HCT116 (cell line): ENCODE measurements around the gene ARHGEF38. TPM values are rescaled to one million over a fixed set of nuclear protein-coding genes. Genes with fewer than 3 reads are reported as not detected.

Experiments
- ATAC-seq: fragments of 200-7000 bp; cut with Tn5 transposase; 2 replicates; pipeline ENCODE4 v1.9.1; 2020; ENCODE audit warnings: mild to moderate bottlenecking, moderate library complexity
- BruUV-seq: library from RNA; stranded (reverse); fragments of 400-500 nt; replicated peaks from 2 replicates; lab custom pipeline; 2021; lab: Mats Ljungman, UMichigan
- CTCF ChIA-PET: fragments of 300-600 bp; sonication (Branson Sonifier 250); formaldehyde crosslinking; loops from one replicate; lab custom pipeline; 2021; ENCODE audit warnings: antibody characterized with exemption; lab: Charles Lee
- POLR2A ChIA-PET: fragments of 300-600, 350-600 bp; sonication (Branson Sonifier 250); formaldehyde crosslinking; loops from one replicate; lab custom pipeline; 2021; ENCODE audit warnings: antibody characterized with exemption; lab: Charles Lee
- RAD21 ChIA-PET, 2 experiments: fragments of 300-600 bp; sonication (Branson Sonifier 250); formaldehyde crosslinking; loops; one replicate each; lab custom pipeline; 2023; ENCODE audit warnings: low total read pairs in 2 of 2; ENCODE audit not compliant: uncharacterized antibody in 2 of 2, unreplicated experiment in 2 of 2, low non-redundant PET in 1 of 2; lab: Charles Lee
- DNase-seq: peaks from one replicate; pipeline ENCODE4 v3.0.0-alpha.2; 2010; ENCODE audit warnings: low read depth, low spot score
- H2AFZ ChIP-seq: fragments of 200-600 bp; shearing (Covaris generic), sonication (generic); 2 replicates; pipeline ENCODE4 v1.6.1; 2017; ENCODE audit warnings: low read depth, mixed run types, mixed read lengths, antibody characterized with exemption, low read length; ENCODE audit not compliant: poor library complexity, severe bottlenecking
- H3K27ac ChIP-seq: 2 replicates; pipeline ENCODE4 v1.5.1; 2012; ENCODE audit warnings: low read depth, low read length
- H3K27me3 ChIP-seq: fragments of 200-600 bp; sonication (generic); 2 replicates; pipeline ENCODE4 v1.6.1; 2016; ENCODE audit warnings: mixed run types, low read length, mixed read lengths; ENCODE audit not compliant: insufficient read depth
- H3K36me3 ChIP-seq, 2 experiments: fragments of 200-500 bp in 1 of 2; fragments of 200-600 bp in 1 of 2; sonication (Bioruptor generic) in 1 of 2; sonication (generic) in 1 of 2; 2 replicates each; pipeline versions ENCODE4 v1.5.1 to v1.6.1; 2014 to 2016; ENCODE audit warnings: low read length in 2 of 2, inconsistent platforms in 1 of 2, mixed read lengths in 1 of 2, mixed run types in 1 of 2; ENCODE audit not compliant: insufficient read depth in 2 of 2, control insufficient read depth in 1 of 2
- H3K4me1 ChIP-seq, 2 experiments: fragments of 200-600 bp in 1 of 2; sonication (generic) in 1 of 2; 2 replicates each; pipeline versions ENCODE4 v1.5.1 to v1.6.1; 2012 to 2017; ENCODE audit warnings: low read length in 2 of 2, inconsistent platforms in 1 of 2, mild to moderate bottlenecking in 1 of 2, mixed read lengths in 1 of 2, mixed run types in 1 of 2, moderate library complexity in 1 of 2; ENCODE audit not compliant: insufficient read depth in 2 of 2, control insufficient read depth in 1 of 2
- H3K4me2 ChIP-seq: fragments of 200-600 bp; sonication (generic); 2 replicates; pipeline ENCODE4 v1.6.1; 2017; ENCODE audit warnings: mixed run types, low read length, mixed read lengths
- H3K4me3 ChIP-seq, 2 experiments: fragments of 200-600 bp in 1 of 2; sonication (generic) in 1 of 2; replicated peaks in 1 of 2; 2 replicates each; pipeline ENCODE4 v1.5.1; 2011 to 2016; ENCODE audit warnings: low read length in 2 of 2, control low read depth in 1 of 2, low read depth in 1 of 2, mild to moderate bottlenecking in 1 of 2, mixed read lengths in 1 of 2, mixed run types in 1 of 2
- H3K79me2 ChIP-seq: fragments of 200-600 bp; sonication (generic); 2 replicates; pipeline ENCODE4 v1.6.1; 2017; ENCODE audit warnings: mild to moderate bottlenecking, mixed run types, low read length, moderate library complexity, mixed read lengths; ENCODE audit not compliant: insufficient read depth
- H3K9ac ChIP-seq: fragments of 200-600 bp; sonication (generic); 2 replicates; pipeline ENCODE4 v1.6.1; 2016; ENCODE audit warnings: low read length, mixed read lengths
- H3K9me2 ChIP-seq: fragments of 200-600 bp; sonication (generic), shearing (Covaris generic); 2 replicates; pipeline ENCODE4 v1.6.1; 2017; ENCODE audit warnings: mixed run types, mild to moderate bottlenecking, moderate library complexity; ENCODE audit not compliant: insufficient read depth
- H3K9me3 ChIP-seq, 2 experiments: fragments of 200-500 bp in 1 of 2; fragments of 200-600 bp in 1 of 2; sonication (Bioruptor generic) in 1 of 2; sonication (generic) in 1 of 2; 2 replicates each; pipeline ENCODE4 v1.6.1; 2014 to 2017; ENCODE audit warnings: low read length in 2 of 2, mixed read lengths in 2 of 2, inconsistent platforms in 1 of 2, low read depth in 1 of 2, mild to moderate bottlenecking in 1 of 2, mixed run types in 1 of 2, moderate library complexity in 1 of 2; ENCODE audit not compliant: control insufficient read depth in 1 of 2, insufficient read depth in 1 of 2
- H4K20me1 ChIP-seq: fragments of 200-600 bp; sonication (generic), shearing (Covaris generic); 2 replicates; pipeline ENCODE4 v1.6.1; 2017; ENCODE audit warnings: mixed run types, mild to moderate bottlenecking, moderate library complexity; ENCODE audit not compliant: insufficient read depth
- ATF3 ChIP-seq: IDR thresholded peaks from 2 replicates; pipeline ENCODE4 v1.6.1; 2012
- CTCF ChIP-seq, 3 experiments: fragments of 200-600 bp in 1 of 3; sonication (generic) in 1 of 3; IDR thresholded peaks in 2 of 3; conservative IDR thresholded peaks in 1 of 3; 2 replicates each; pipeline ENCODE4 v1.5.1; 2012 to 2017; ENCODE audit warnings: low read depth in 2 of 3, low read length in 2 of 3, antibody characterized with exemption in 1 of 3, borderline replicate concordance in 1 of 3, control low read depth in 1 of 3, mild to moderate bottlenecking in 1 of 3, mixed read lengths in 1 of 3, mixed run types in 1 of 3, moderate library complexity in 1 of 3; ENCODE audit not compliant: insufficient read depth in 1 of 3
- FOSL1 ChIP-seq: IDR thresholded peaks from 2 replicates; pipeline ENCODE4 v1.6.1; 2012; ENCODE audit warnings: low read depth
- JUND ChIP-seq: IDR thresholded peaks from 2 replicates; pipeline ENCODE4 v1.6.1; 2012
- POLR2A ChIP-seq: IDR thresholded peaks from 2 replicates; pipeline ENCODE4 v1.7.0; 2011; ENCODE audit warnings: borderline replicate concordance; ENCODE audit not compliant: insufficient read depth, insufficient read length; ENCODE audit errors: extremely low read depth
- REST ChIP-seq: IDR thresholded peaks from 2 replicates; pipeline ENCODE4 v1.6.1; 2012; ENCODE audit warnings: low read depth
- SP1 ChIP-seq: IDR thresholded peaks from 2 replicates; pipeline ENCODE4 v1.6.1; 2012; ENCODE audit warnings: low read depth
- TCF7L2 ChIP-seq: IDR thresholded peaks from 2 replicates; pipeline ENCODE4 v1.7.0; 2011; ENCODE audit warnings: borderline replicate concordance, inconsistent platforms; ENCODE audit not compliant: insufficient read depth, insufficient read length; ENCODE audit errors: extremely low read depth
- YY1 ChIP-seq: IDR thresholded peaks from 2 replicates; pipeline ENCODE4 v1.6.1; 2011; ENCODE audit warnings: low read length, low read depth, moderate library complexity, mild to moderate bottlenecking; ENCODE audit not compliant: insufficient replicate concordance; ENCODE audit errors: extremely low read depth
- ZBTB33 ChIP-seq: IDR thresholded peaks from 2 replicates; pipeline ENCODE4 v1.6.1; 2011; ENCODE audit warnings: mild to moderate bottlenecking, low read length, moderate library complexity; ENCODE audit not compliant: insufficient replicate concordance; ENCODE audit errors: extremely low read depth
- ZFX ChIP-seq: fragments of 450-650 bp; IDR thresholded peaks from 2 replicates; pipeline ENCODE4 v1.6.1; 2017
- intact Hi-C: fragments of 100-400 bp; cut with micrococcal nuclease; formaldehyde crosslinking; loops from 2 replicates; pipeline ENCODE4 v1.10.0; 2022
- total RNA-seq: library from RNA; stranded (reverse); gene quantifications from one replicate; pipeline ENCODE4 v1.2.1, GENCODE V29; 2021; ENCODE audit not compliant: unreplicated experiment

Gene ARHGEF38
- total RNA-seq, 1 experiment from 2014 or later, result not detected

GRCh38 chr4:105599482-105599881 is 47.1 kb downstream of the ARHGEF38 start:
- CTCF ChIA-PET, result no interaction called here
- Histone ChIP-seq H3K36me3 (no peaks in the 10 kb centered on the region), H3K9ac (no peak overlapping the region), H3K4me1 (no peaks in the 10 kb centered on the region), H2AFZ (no peak overlapping the region), H3K79me2 (no peaks in the 10 kb centered on the region), H3K9me3 (no peaks in the 10 kb centered on the region), H3K4me3 (no peak overlapping the region), H4K20me1 (no peaks in the 10 kb centered on the region), H3K27ac (no peak overlapping the region), H3K9me2 (no peaks in the 10 kb centered on the region), H3K27me3 (no peaks in the 10 kb centered on the region), H3K4me2 (no peak overlapping the region)
- DNase-seq, result no peak
- POLR2A ChIA-PET, result no interaction called here
- RAD21 ChIA-PET, result no interaction called here
- no TSS peak for BruUV-seq
- no peak for ATAC-seq
- TF ChIP-seq CTCF (IDR thresholded peaks at IDR 0.05 in 2 of 3, conservative IDR thresholded peaks at IDR 0.05 in 1 of 3; ENCODE audit: borderline replicate concordance in 1 of 3, insufficient read depth in 1 of 3, low read depth in 2 of 3, low read length in 2 of 3), result no peak
- TF ChIP-seq REST, result no peak
- no peak for TF ChIP-seq ZFX
- TF ChIP-seq ATF3, result no peak
- TF ChIP-seq POLR2A, result no peak
- no peak for TF ChIP-seq YY1
- TF ChIP-seq SP1, result no peak
- TF ChIP-seq FOSL1, result no peak
- TF ChIP-seq ZBTB33, result no peak
- no peak for TF ChIP-seq JUND
- no peak for TF ChIP-seq TCF7L2
- intact Hi-C loops, result no loop called here
